ENCODE measurements around the gene CAMTA1.

The CAMTA1 gene

DNA sequence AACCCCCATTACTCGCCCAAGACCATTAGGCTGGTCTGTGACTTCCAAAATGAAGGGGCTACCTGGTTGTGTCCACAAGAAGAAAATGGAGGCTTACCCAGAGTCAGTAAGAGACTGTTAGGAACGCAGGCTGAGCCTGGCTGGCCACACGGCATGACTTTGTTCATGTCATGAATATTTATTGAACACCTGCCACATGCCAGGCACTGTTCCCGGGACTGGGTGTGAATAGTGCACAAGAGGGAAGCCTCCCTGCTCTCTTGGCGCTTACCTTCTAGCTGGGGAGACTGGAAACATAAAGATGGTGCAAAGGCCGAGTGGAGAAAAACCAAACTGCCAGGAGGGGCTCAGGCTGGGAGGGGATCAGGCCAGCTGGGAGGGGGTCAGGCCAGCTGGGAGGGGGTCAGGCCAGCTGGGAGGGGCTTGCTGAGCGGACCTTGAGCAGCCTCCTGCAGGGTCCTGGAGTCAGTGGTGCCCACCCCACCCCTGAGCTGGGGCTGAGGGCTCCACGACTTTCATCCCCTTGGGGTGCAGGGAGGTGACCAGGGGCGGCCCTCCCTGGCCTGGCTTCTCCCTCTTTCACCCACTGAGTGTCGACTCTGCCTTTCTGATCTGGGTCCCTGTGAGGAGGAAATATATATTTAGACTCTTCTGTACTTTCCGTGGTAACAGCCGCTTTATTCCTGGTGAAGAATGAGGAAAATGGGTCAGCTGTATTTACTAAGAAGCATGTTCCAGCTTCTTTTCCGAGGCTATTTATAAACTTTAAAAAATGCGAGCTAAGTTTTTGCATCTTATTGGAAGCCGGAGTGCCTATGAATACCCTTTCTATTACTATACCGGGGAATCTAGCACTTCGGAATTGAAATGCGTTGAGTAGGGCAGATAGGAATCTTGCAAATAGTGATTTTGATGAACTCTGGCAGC is 139.0 kb downstream of the CAMTA1 start:
- no peak for DNase-seq (ENCODE audit: low read depth in 2 of 3, low spot score in 2 of 3)

DNA sequence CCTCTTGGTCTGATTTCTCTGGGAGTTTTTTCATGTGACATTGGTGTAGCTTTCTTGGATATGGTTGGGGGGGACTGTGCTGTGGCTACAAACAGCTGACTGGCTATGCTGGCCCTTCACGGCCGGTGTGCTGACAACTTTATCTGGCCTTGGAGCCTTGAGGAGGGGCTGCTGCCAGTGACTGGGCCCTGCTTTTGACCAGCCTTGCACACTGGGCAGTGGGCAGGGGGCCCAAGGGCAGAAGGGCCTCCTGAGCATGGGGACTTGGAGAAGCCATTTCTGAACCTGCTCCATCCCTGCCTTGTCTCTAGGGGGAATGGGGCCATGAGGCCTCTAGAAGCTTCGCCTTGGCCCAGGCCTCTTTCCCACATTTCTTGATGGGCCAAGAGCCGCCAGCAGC is 139.6 kb downstream of the CAMTA1 start:
- no peak for DNase-seq (ENCODE audit: low read depth in 2 of 3, low spot score in 2 of 3)

GRCh38 chr1:6927626-6928025 is 142.4 kb downstream of the CAMTA1 start:
- DNase-seq (ENCODE audit: low read depth in 2 of 3, low spot score in 2 of 3) = no peak

- no peak for DNase-seq (ENCODE audit: low read depth in 2 of 3, low spot score in 2 of 3)
These were observed 143.0 kb downstream of the CAMTA1 start for GRCh38 chr1:6928106-6928885.

DNA sequence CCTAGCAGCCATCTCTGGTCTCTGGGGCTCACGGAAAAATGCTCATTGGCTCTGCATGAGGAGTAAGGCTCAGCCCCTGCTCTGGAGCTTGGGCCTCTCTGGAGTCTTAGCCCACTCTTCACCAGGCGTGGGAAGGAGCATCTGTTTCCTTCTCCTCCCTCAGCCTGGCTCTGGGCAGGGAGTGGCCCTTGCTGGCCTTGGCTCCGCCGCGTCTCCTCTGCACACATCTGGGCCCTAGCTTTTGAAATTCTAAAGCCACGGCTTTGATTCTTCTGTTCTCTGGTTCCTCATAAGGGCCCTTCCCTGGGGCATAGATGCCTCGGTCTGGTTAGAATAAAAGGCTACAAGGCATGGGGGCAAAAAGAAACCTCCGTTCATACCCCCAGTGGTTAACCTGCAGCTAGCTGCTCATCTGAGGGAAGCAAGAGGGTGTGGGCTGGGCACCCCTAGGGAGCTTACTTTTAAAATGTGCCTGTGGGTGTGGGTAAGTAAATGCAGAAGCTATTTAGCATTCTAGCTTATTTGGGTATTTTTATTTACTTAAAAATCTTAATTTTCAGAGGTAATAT is 145.6 kb downstream of the CAMTA1 start:
- DNase-seq (ENCODE audit: low read depth in 2 of 3, low spot score in 2 of 3) = no peak

GRCh38 chr1:6935361-6935883 is 150.2 kb downstream of the CAMTA1 start:
- DNase-seq (ENCODE audit: low read depth in 2 of 3, low spot score in 2 of 3) = no peak

- DNase-seq (ENCODE audit: low read depth in 2 of 3, low spot score in 2 of 3) = no peak
These were observed 150.8 kb downstream of the CAMTA1 start for GRCh38 chr1:6935911-6936690.

GRCh38 chr1:6937048-6937447 is 151.8 kb downstream of the CAMTA1 start:
- no peak for DNase-seq (ENCODE audit: low read depth in 2 of 3, low spot score in 2 of 3)

GRCh38 chr1:6939363-6939762 is 154.1 kb downstream of the CAMTA1 start:
- no peak for DNase-seq (ENCODE audit: low read depth in 2 of 3, low spot score in 2 of 3)

GRCh38 chr1:6941786-6942185 is 156.5 kb downstream of the CAMTA1 start:
- no peak for DNase-seq (ENCODE audit: low read depth in 2 of 3, low spot score in 2 of 3)

- no peak for DNase-seq (ENCODE audit: low read depth in 2 of 3, low spot score in 2 of 3)
These were observed 157.7 kb downstream of the CAMTA1 start for GRCh38 chr1:6942990-6943389.

- DNase-seq (ENCODE audit: low read depth in 2 of 3, low spot score in 2 of 3) = no peak
These were observed 159.2 kb downstream of the CAMTA1 start for GRCh38 chr1:6944434-6944833.

GRCh38 chr1:6947952-6948351 is 162.7 kb downstream of the CAMTA1 start:
- DNase-seq (ENCODE audit: low read depth in 2 of 3, low spot score in 2 of 3) = no peak

DNA sequence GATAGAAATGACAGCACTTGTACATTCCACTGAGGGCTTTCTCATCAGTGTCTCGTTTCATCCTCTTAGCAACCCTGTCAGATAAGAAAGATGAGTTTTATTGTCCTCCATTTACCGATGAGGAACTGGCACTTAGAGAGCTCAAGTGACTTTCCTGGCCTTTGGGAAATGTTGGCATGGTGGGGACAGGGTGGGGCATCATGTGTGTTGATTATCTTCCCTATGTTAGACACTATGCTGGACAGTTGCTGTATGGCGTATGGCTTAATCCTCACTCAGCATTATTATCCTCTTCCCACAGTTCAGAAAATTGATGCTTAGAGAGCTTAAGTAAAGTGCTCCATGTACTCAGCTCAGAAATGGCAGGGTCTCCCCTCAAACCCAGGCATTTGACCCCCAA is 163.2 kb downstream of the CAMTA1 start:
- no peak for DNase-seq (ENCODE audit: low read depth in 2 of 3, low spot score in 2 of 3)

DNA sequence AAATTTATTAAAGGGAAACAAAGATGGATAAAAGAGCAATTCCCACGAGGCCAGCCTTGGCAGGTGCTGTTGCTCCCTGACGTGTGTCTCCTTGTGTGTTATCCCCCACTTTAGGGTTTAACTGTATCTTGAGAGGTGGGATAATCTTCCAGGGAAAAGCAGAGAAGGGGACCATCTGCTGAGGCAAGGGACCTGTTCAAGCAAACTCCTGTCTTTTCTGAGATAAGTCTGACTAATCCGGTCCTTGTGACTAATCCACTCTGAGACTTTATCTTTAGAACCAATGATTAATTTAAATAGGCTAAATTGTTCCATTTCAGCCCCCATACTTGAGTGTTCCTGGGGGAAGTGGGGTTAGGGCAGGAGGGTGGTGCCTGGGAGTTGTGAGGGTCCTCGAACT is 163.6 kb downstream of the CAMTA1 start:
- DNase-seq (ENCODE audit: low read depth in 2 of 3, low spot score in 2 of 3) = no peak

- DNase-seq (ENCODE audit: low read depth in 2 of 3, low spot score in 2 of 3) = no peak
These were observed 164.9 kb downstream of the CAMTA1 start for GRCh38 chr1:6950001-6950765.

GRCh38 chr1:6951536-6951935 is 166.3 kb downstream of the CAMTA1 start:
- DNase-seq (ENCODE audit: low read depth in 2 of 3, low spot score in 2 of 3) = no peak

DNA sequence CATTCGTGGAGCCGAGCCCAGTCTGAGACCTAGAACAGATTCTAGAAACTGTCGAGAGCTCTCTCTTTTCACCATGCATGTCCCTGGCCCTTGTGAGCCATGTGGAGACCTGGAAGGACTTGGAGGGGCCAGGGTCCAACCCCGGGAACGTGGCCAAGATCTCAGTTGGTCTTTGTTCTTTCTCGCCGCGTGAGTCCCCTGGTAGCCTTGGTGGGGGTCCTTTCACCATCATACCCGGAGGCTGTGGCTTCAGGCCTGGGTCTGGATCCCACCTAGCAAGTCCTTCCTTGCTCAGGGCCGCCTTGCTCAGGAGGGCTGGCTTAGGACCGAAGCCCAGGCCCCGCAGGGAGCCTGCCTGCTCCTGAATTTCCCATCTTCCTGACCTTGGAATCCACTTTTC is 168.0 kb downstream of the CAMTA1 start:
- no peak for DNase-seq (ENCODE audit: low read depth in 2 of 3, low spot score in 2 of 3)

- DNase-seq (ENCODE audit: low read depth in 2 of 3, low spot score in 2 of 3) = no peak
These were observed 168.7 kb downstream of the CAMTA1 start for GRCh38 chr1:6953907-6954364.

- no peak for DNase-seq (ENCODE audit: low read depth in 2 of 3, low spot score in 2 of 3)
These were observed 169.3 kb downstream of the CAMTA1 start for GRCh38 chr1:6954591-6954990.
